B cell (primary cell): ENCODE data around the gene PPP3R1. TPM values are rescaled to one million over a fixed set of nuclear protein-coding genes. Genes with fewer than 3 reads are reported as not detected.

Source experiments
- ATAC-seq: fragments of 200-7000 bp; cut with Tn5 transposase; one replicate; pipeline ENCODE4 v1.10.0; 2021; ENCODE audit warnings: low read depth, mild to moderate bottlenecking, moderate number of reproducible peaks, moderate library complexity
- CTCF ChIA-PET: fragments of 350-600 bp; sonication (Branson Sonifier 250); formaldehyde crosslinking; loops from one replicate; lab custom pipeline; 2021; ENCODE audit warnings: antibody characterized with exemption, inconsistent platforms; lab: Charles Lee
- POLR2A ChIA-PET: fragments of 350-600 bp; sonication (Branson Sonifier 250); formaldehyde crosslinking; loops from one replicate; lab custom pipeline; 2021; ENCODE audit warnings: antibody characterized with exemption; lab: Charles Lee
- DNase-seq: peaks from one replicate; pipeline ENCODE4 v3.0.0; 2013
- H2AFZ ChIP-seq: 2 replicates; pipeline ENCODE4 v1.6.1; 2012; ENCODE audit warnings: mild to moderate bottlenecking, low read depth, low read length; ENCODE audit not compliant: insufficient read depth, poor library complexity, severe bottlenecking
- H3K27ac ChIP-seq, 2 donors: 1 replicate in 1 of 2; 2 replicates in 1 of 2; pipeline ENCODE4 v1.5.1; 2012 to 2013; ENCODE audit warnings: low read length in 2 of 2, mild to moderate bottlenecking in 2 of 2, moderate library complexity in 1 of 2
- H3K27me3 ChIP-seq, 4 experiments: fragments of 200-600 bp in 1 of 4; sonication (generic) in 1 of 4; replicated peaks in 1 of 4; 1 replicate in 2 of 4; 2 replicates in 2 of 4; pipeline versions ENCODE4 v1.6.1 to v1.7.0; 2013 to 2016; ENCODE audit warnings: low read length in 3 of 4, mild to moderate bottlenecking in 2 of 4, mixed read lengths in 1 of 4, moderate library complexity in 1 of 4; ENCODE audit not compliant: insufficient read depth in 4 of 4, control insufficient read depth in 3 of 4; ENCODE audit errors: control extremely low read depth in 1 of 4
- H3K36me3 ChIP-seq, 2 experiments: replicated peaks in 1 of 2; 1 replicate in 1 of 2; 2 replicates in 1 of 2; pipeline versions ENCODE4 v1.6.1 to v1.7.1; 2013; ENCODE audit warnings: low read length in 1 of 2; ENCODE audit not compliant: insufficient read depth in 2 of 2, control insufficient read depth in 1 of 2; ENCODE audit errors: control extremely low read depth in 1 of 2, extremely low read depth in 1 of 2
- H3K4me1 ChIP-seq, 2 donors: fragments of 200-600 bp in 1 of 2; sonication (generic) in 1 of 2; 1 replicate in 1 of 2; 2 replicates in 1 of 2; pipeline versions ENCODE4 v1.5.1 to v1.6.1; 2013 to 2017; ENCODE audit warnings: low read length in 2 of 2; ENCODE audit not compliant: control insufficient read depth in 2 of 2, insufficient read depth in 2 of 2
- H3K4me2 ChIP-seq: replicated peaks from 2 replicates; pipeline ENCODE3; 2012; ENCODE audit warnings: mild to moderate bottlenecking, low read depth, low read length; ENCODE audit not compliant: poor library complexity, severe bottlenecking
- H3K4me3 ChIP-seq, 5 experiments: fragments of 200-600 bp in 1 of 5; sonication (generic) in 1 of 5; 1 replicate in 3 of 5; 2 replicates in 2 of 5; pipeline versions ENCODE4 v1.5.1 to v1.7.0; 2011 to 2016; ENCODE audit warnings: low read length in 4 of 5, mild to moderate bottlenecking in 4 of 5, low read depth in 2 of 5, control low read depth in 1 of 5, moderate library complexity in 1 of 5; ENCODE audit not compliant: insufficient read depth in 1 of 5; ENCODE audit errors: control extremely low read depth in 1 of 5, extremely low read depth in 1 of 5
- H3K79me2 ChIP-seq: fragments of 200-600 bp; sonication (generic); one replicate; pipeline ENCODE4 v1.6.0; 2016; ENCODE audit warnings: low read length; ENCODE audit not compliant: control insufficient read depth, insufficient read depth
- H3K9ac ChIP-seq: fragments of 200-600 bp; sonication (generic); 2 replicates; pipeline ENCODE4 v1.6.1; 2017; ENCODE audit warnings: mild to moderate bottlenecking, low read length, moderate library complexity
- H3K9me3 ChIP-seq, 3 donors: one replicate each; pipeline versions ENCODE4 v1.6.1 to v1.7.1; 2013; ENCODE audit warnings: low read length in 2 of 3; ENCODE audit not compliant: control insufficient read depth in 2 of 3, insufficient read depth in 1 of 3; ENCODE audit errors: control extremely low read depth in 1 of 3
- H4K20me1 ChIP-seq: 2 replicates; pipeline ENCODE4 v1.6.0; 2012; ENCODE audit warnings: mild to moderate bottlenecking, low read length; ENCODE audit not compliant: insufficient read depth, control insufficient read depth, poor library complexity, severe bottlenecking
- H3K27ac Mint-ChIP-seq: one replicate; pipeline ENCODE4 v1.8.0; 2021; ENCODE audit warnings: mixed read lengths
- H3K27me3 Mint-ChIP-seq: one replicate; pipeline ENCODE4 v1.8.0; 2021; ENCODE audit warnings: mixed read lengths
- H3K4me1 Mint-ChIP-seq: one replicate; pipeline ENCODE4 v1.8.0; 2021; ENCODE audit warnings: mixed read lengths
- H3K4me3 Mint-ChIP-seq: one replicate; pipeline ENCODE4 v1.8.0; 2021; ENCODE audit warnings: mixed read lengths
- H3K9me3 Mint-ChIP-seq: one replicate; pipeline ENCODE4 v1.8.0; 2022; ENCODE audit warnings: mixed read lengths; ENCODE audit not compliant: insufficient read depth
- EZH2 ChIP-seq: IDR thresholded peaks from 2 replicates; pipeline ENCODE4 v1.6.1; 2012; ENCODE audit warnings: borderline replicate concordance, low read depth, mild to moderate bottlenecking, moderate library complexity, low read length; ENCODE audit not compliant: insufficient read depth, poor library complexity, severe bottlenecking
- WGBS: methylation state at CpG from one replicate; pipeline ENCODE4 v1.1.5; 2013; ENCODE audit warnings: missing lambda C conversion rate; ENCODE audit not compliant: insufficient coverage; 5-methylcytosine and 5-hydroxymethylcytosine counted together
- intact Hi-C: fragments of 100-400 bp; cut with micrococcal nuclease; formaldehyde crosslinking; loops from one replicate; pipeline ENCODE4 v1.10.0; 2022
- polyA plus RNA-seq: library from polyadenylated mRNA; depleted of rRNA; stranded (reverse); fragments of >200 nt; gene quantifications from 2 replicates; pipeline ENCODE4 v1.2.3, GENCODE V29; 2012
- total RNA-seq, 2 donors: library from RNA; stranded (reverse); fragments of 120-200 nt in 1 of 2; gene quantifications; 1 replicate in 1 of 2; 2 replicates in 1 of 2; pipeline versions ENCODE4 v1.2.3 to v1.2.4, GENCODE V29; 2013 to 2022
- TF ChIP-seq, protein P1 (sequence below): fragments of 200-600 bp; IDR thresholded peaks from one replicate; pipeline ENCODE4 v1.8.0; 2022; ENCODE audit warnings: antibody characterized with exemption, mild to moderate bottlenecking

PPP3R1 gene
- total and polyA plus RNA-seq, 2 donors (not counting 1 experiment from before 2014, with no cell fraction given): 17.9 to 55.6 TPM

GRCh38 chr2:68253219-68254068 is 1.1 kb upstream of the PPP3R1 start:
- Histone ChIP-seq H4K20me1 (peaks cover 7% of the 10 kb centered on the region), H3K4me1 (peaks cover 17 to 34% of the 10 kb centered on the region in 2 donors), H3K79me2 (peaks cover 50% of the 10 kb centered on the region), H3K27me3 (no peaks in the 10 kb centered on the region), H3K4me2 (peak overlapping the region; percentile 96), H3K36me3 (peaks cover 0 to 2% of the 10 kb centered on the region in 2 experiments), H2AFZ (peak overlapping the region; percentile 86), H3K9ac (peak overlapping the region; percentile 97), H3K9me3 (no peaks in the 10 kb centered on the region), H3K4me3 (peak overlapping the region; percentile 77 to 97 (median 95)), H3K27ac (peak overlapping the region; percentile 91 to 92)
- Mint-ChIP-seq H3K4me3 (peak overlapping the region; percentile 98), H3K9me3 (no peaks in the 10 kb centered on the region), H3K4me1 (peaks cover 36% of the 10 kb centered on the region), H3K27ac (peak overlapping the region; percentile 99), H3K27me3 (no peaks in the 10 kb centered on the region)
- POLR2A ChIA-PET: interaction anchor here (0.6 to 2.3 kb wide), 4 partner anchors 25 to 573 kb away, joined by 3 to 14 read pairs (median 4); partner anchors contain the start of genes APLF, FBXO48 and PNO1
- TF ChIP-seq, protein P1, sequence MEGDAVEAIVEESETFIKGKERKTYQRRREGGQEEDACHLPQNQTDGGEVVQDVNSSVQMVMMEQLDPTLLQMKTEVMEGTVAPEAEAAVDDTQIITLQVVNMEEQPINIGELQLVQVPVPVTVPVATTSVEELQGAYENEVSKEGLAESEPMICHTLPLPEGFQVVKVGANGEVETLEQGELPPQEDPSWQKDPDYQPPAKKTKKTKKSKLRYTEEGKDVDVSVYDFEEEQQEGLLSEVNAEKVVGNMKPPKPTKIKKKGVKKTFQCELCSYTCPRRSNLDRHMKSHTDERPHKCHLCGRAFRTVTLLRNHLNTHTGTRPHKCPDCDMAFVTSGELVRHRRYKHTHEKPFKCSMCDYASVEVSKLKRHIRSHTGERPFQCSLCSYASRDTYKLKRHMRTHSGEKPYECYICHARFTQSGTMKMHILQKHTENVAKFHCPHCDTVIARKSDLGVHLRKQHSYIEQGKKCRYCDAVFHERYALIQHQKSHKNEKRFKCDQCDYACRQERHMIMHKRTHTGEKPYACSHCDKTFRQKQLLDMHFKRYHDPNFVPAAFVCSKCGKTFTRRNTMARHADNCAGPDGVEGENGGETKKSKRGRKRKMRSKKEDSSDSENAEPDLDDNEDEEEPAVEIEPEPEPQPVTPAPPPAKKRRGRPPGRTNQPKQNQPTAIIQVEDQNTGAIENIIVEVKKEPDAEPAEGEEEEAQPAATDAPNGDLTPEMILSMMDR: no peak
- no peak for TF ChIP-seq EZH2
- intact Hi-C loops: loop anchor here (2.0 to 10.0 kb wide), 2 partner anchors 191 to 531 kb away; partner anchors contain the start of gene C1D
- CTCF ChIA-PET: interaction anchor here (0.9 to 4.0 kb wide), 8 partner anchors 22 to 187 kb away, joined by 3 to 19 read pairs (median 10); partner anchors contain the start of gene PNO1
- WGBS: 0% methylated on average over 2 of the region's 15 CpGs
- ATAC-seq (no peak), DNase-seq (peak; percentile 68)
